GM12801 (cell line): ENCODE results near the gene APCDD1L.

ENCODE experiments used
- CTCF ChIP-seq: IDR thresholded peaks from one replicate; pipeline ENCODE4 v1.5.1; 2011; ENCODE audit warnings: control low read depth; ENCODE audit not compliant: insufficient read length; ENCODE audit errors: extremely low read depth

Gene APCDD1L

DNA sequence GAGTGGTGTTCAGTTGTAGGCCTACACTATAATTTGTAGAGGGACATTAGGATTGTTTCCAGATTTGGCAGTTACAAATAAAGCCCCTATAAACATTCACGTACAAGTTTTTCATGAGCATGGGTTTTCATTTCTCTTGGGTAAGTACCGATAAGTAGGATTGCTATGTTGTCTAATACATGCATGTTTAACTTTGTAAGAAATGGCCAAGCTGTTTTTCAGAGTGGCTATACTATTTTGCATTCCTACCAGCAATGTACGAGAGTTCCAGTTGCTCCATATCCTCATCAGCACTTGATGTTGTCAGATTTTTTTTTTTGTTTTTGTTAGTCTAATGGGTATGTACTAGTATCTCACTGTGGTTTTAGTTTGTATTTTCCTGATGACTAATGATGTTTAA is 11.2 kb upstream of the APCDD1L start:
- no peak for TF ChIP-seq CTCF

DNA sequence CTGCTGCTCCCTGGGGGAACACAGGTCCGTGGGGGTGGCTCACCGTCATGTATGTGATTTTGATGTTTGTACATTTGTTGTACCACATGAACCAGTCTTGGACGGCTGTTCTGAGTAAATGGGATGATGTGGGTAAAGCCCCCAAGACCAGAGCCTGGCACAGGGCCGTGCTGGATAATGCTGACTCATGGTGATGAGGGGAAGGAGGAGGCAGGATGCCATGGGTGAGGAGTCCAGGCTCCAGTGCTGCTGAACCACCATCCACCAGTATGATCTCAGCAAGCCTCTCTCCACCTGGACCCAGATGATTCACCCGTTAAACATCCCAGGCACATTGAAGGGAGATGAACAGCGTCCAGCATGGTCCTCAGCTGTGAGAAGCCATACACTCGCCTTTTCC is 9.6 kb upstream of the APCDD1L start:
- no peak for TF ChIP-seq CTCF

GRCh38 chr20:58523971-58524315 is 8.7 kb upstream of the APCDD1L start:
- no peak for TF ChIP-seq CTCF

DNA sequence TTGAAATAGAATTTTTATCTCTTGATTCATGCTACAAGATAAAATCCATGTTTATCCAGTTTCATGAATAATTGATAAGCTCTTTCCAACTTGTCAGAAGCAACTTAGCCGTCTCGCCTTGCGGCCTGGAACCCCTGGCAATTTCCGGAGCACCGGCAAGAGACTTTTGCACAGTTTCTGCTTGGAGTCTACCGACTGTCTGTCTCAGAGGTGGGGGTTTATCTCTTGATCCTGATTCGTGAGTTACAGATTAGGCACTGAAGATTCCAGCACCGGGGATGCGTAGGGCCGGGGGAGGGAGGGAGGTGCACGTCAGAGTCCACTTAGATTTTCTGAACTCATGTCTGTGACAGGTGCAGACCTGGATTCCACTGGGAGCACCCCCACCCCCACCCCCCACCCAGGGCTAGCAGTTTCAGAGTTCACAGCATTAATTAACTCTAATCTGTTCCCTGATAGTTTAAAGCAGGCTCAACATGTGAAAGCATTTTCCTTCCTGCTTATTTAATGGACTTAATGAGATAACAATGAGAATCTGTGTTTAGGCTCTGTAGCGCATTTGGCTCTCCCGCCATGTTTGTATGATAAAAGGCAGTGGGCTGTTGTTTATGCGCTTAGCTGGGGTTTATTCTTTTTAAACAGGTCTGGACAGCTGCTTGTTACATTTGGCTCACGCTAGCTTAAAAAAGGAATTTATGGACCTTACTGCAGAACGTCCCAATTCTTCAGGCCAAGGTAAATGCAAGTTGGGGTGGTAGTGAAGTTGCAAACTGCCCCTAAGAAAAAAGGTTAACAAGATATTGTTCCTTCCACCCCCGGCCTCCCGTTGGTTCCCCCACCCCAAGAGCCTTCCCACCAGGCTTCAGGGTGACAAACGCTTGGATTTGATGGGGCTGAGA is 8.1 kb upstream of the APCDD1L start:
- no peak for TF ChIP-seq CTCF

DNA sequence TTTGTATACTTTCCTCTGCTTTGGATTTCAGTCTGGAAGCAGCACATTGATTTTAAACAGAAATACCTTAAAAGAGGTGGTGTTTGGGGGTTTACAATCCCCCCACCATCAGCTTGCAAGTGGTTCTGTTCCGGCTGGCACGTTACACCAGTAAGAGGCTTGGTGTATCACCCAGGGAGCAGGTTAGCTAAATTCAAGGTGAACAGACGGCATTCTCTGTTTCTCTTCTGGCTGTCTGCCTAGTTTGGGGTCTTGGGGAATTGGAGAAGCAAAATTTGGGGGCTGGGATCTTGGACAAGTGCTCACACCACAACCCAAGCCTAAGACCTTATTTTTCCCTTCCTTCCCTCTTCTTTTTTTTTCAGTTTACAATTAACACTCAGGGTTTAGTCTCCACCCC is 7.5 kb upstream of the APCDD1L start:
- TF ChIP-seq CTCF = no peak

DNA sequence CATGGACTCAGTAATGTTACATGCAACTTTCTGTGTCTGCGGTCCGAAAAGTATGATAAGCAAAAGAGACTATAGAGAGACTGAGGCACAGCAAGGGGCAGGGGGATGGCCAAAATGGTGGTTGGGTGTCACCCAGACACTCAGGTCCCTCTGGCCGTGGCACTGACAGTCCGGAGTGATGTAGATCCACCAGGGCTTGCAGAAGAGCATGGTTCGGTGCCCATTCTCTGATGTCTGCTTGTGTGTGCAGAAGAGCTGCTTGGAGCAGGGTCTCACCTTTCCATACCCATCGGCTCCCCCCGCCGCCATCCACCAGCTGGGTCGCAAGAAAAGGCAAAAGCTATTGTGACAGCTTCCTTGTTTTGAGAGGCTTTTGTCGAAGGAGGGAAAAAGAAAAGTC is 6.6 kb upstream of the APCDD1L start:
- no peak for TF ChIP-seq CTCF

GRCh38 chr20:58519940-58520712 is 4.9 kb upstream of the APCDD1L start:
- TF ChIP-seq CTCF = no peak
